RCC 7860 (cell line): ENCODE data around the gene AFAP1.

Source experiments
- DNase-seq: peaks from one replicate; pipeline ENCODE4 v3.0.0-alpha.2; 2015; ENCODE audit warnings: low spot score
- FAIRE-seq: peaks from 2 replicates; lab custom pipeline; 2012; peaks lifted over from hg19 to GRCh38; lab: Jason Lieb, UNC

Gene AFAP1

DNA sequence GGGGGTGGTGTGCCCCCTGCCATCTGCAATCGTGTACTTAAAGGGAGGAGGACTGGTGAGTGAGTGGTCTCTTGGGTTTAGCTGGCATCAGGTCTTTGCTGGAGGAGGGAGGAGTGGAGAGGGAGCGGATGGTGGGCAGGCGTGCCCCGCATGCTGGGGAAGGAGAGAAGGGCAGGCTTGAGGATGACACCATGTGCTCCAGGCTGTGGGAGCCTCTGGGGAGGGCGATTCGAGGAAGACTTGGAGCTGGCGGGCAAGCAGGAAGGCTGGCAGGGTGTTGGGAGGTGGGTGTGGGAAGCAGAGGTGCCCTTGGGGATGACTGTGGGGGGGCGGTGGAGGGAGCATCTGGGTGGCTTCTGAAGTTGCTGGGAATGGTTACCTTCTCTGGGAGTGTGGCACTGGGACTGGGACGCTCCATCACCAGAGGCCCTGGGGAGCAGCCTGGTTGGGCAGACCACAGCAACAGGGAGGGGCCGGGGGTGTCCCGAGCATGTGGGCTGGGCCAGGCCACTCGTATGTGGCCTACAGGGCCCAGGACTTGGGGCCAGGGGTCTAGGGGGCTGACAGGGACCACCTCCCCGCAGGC, 30.8 kb upstream of the AFAP1 start:
- FAIRE-seq (no peak), DNase-seq (no peak)

DNA sequence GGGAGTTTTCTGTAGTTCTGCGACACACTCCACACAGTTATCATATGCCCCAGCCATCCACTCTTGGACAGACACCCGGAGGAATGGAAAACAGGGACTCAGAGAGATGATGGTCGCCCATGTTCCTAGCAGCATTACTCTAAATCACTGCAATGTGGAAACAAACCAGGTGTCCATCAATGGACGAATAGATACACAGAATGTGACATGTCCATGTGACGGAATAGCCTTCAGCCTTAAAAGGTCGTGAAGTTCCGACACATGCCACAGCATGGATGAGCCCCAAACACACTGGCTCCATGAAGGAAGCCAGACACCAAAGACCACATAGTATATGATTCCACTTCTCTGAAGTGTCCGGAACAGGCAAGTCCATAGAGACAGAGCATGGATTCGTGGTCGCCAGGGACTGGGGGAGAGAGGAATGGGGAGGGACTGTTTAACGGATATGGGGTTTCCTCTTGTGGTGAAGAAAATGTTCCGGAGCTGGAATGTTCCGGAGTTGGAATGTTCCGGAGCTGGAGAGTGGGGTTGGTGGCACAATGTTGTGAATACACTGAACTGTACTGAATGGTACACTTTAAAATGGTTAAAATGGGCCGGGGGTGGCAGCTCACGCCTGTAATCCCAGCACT, 28.7 kb upstream of the AFAP1 start:
- FAIRE-seq (no peak), DNase-seq (no peak)

GRCh38 chr4:7967501-7968261, 28.0 kb upstream of the AFAP1 start:
- DNase-seq (no peak), FAIRE-seq (no peak)

DNA sequence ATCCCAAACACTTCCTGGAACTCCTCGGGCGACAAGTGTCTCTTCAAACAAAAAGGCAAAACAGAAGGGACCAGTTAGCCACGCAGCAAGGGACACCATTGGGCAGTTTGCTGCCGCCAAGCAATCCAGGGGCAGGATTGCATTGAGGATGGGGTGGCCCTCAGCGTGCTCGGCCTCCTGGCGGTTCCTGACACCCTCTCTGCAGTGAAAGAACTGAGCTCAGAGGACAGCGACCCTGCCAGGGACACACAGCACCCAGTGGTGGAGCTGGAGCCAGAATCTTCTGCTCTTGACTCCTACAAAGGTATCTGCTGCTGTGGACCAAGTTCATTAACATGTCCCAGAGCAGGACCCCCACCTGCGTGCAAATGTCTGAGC, 27.4 kb upstream of the AFAP1 start:
- DNase-seq, result no peak
- FAIRE-seq, result no peak

DNA sequence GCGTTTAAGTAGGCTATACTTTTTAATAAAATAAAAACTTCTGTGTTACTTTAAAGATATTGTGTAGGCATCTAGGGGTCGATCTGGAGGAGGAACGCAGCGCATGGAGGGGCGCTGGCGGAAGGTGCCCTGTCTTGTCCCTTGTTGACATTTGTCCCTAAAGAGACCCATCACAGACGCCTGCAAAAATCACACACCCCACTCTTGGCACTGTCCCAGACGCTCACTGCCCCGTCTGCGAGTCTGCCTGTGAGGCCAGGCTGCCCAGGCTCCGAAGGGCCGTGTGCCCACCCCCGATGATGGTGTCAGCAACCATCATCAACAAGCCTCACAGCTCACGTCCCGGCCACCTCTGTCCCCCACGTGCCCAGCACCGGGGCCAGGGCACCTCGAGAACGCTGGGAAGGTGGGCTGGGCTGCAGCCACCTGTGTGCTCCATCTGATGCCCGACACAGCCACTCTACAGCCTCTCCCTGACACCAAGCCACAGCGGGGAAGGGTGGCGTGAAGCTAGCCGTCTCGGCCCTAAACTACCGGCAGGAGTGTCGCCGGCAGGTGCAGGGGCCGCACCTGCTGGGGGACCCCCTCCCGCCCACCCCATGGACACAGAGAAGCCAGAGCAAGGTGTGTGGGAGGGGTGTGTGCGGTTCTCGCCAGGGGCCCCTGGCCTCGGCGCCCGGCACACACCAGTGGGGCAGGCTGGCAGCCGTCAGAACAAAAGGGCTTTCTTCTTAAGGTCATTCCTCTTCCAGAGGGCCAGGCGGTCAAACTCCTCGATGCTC, 26.8 kb upstream of the AFAP1 start:
- DNase-seq (no peak), FAIRE-seq (no peak)

GRCh38 chr4:7964890-7965662, 25.4 kb upstream of the AFAP1 start:
- DNase-seq (no peak), FAIRE-seq (no peak)

DNA sequence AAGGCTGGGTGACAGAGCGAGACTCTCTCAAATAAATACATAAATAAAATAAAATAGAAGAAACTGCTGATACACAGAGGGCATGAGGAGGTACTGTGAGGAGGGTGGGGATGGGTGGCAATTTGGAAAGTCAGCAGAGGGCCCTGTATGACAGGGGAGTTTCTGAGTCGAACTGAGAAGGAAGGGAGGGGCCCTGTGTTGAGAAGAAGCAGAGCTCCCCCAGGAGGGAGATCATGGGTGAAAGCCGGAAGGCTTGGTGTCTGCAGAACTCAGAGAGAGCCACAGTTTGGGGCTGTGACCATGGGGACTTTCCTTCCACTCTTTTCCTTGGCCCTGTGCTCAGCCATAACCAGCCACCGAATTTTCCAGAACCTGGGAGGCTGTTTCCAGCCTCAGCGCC, 24.8 kb upstream of the AFAP1 start:
- FAIRE-seq (no peak), DNase-seq (no peak)

DNA sequence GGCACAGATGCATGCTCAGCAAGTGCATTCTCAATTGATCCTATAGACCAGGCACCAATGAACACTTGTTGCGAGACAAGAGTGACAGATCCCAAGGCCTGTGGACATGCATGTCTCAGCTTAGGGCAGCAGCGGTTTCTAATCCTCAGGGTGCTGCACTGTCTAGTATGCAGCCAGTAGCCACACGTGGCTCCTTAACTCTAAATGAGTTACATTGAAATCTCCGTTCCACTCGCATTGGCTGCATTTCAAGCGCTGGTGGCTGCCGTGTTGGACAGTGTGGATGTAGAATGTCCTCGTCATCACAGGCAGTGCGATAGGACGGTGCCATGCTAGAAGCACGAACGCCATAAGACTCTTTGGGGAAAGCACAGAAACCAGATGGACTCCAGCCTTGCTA, 24.0 kb upstream of the AFAP1 start:
- no peak for FAIRE-seq
- no peak for DNase-seq

GRCh38 chr4:7962609-7963508, 23.2 kb upstream of the AFAP1 start:
- DNase-seq (no peak), FAIRE-seq (no peak)

- peak; percentile 98 for DNase-seq
- peak; percentile 96 for FAIRE-seq
Observed at GRCh38 chr4:7960790-7961655, 21.4 kb upstream of the AFAP1 start.

GRCh38 chr4:7960017-7960789, 20.5 kb upstream of the AFAP1 start:
- no peak for FAIRE-seq
- no peak for DNase-seq

GRCh38 chr4:7959078-7959477, 19.4 kb upstream of the AFAP1 start:
- DNase-seq, result no peak
- FAIRE-seq, result no peak

- FAIRE-seq (no peak), DNase-seq (no peak)
Observed at GRCh38 chr4:7956934-7957656, 17.4 kb upstream of the AFAP1 start.

DNA sequence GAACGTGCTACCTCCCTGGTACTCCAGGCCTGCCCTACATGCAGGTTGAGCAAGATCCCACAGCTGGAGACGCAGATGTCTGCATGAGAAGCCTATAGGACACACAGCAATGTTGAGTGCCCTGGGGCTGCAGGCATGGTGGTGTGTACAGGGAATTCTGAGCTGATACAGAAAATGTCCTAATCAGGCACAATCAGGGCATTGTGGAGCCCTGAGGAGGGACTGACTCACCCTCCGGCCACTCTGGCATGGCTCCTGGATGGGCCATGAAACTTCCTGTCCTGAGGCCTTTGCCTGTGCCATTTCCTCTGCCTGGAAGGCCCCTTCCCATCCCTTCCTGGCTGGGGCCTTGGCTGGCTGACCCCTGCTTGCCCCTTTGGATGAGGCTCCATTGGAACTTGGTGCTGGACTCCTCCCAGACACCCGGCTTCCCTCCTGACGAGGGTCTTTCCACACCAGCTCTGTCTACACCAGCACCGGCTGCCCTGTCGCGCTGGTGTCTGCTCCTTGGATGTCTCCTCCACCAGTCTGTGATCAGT, 16.7 kb upstream of the AFAP1 start:
- FAIRE-seq, result no peak
- peak; percentile 51 for DNase-seq

GRCh38 chr4:7955393-7955792, 15.7 kb upstream of the AFAP1 start:
- FAIRE-seq, result no peak
- no peak for DNase-seq

GRCh38 chr4:7952615-7953014, 13.0 kb upstream of the AFAP1 start:
- FAIRE-seq (no peak), DNase-seq (no peak)
